NCI-H524 (cell line): ENCODE data around the gene RABGAP1L.

Source experiments
- DNase-seq, 2 experiments: peaks; one replicate each; lab custom pipeline; 2025; lab: John Stamatoyannopoulos, UW

Gene RABGAP1L

GRCh38 chr1:174761901-174762585, 602.7 kb downstream of the RABGAP1L start:
- no peak for DNase-seq

GRCh38 chr1:174764191-174764590, 604.9 kb downstream of the RABGAP1L start:
- no peak for DNase-seq

GRCh38 chr1:174766727-174767126, 607.4 kb downstream of the RABGAP1L start:
- DNase-seq, result no peak

GRCh38 chr1:174768516-174768915, 609.2 kb downstream of the RABGAP1L start:
- DNase-seq, result no peak

DNA sequence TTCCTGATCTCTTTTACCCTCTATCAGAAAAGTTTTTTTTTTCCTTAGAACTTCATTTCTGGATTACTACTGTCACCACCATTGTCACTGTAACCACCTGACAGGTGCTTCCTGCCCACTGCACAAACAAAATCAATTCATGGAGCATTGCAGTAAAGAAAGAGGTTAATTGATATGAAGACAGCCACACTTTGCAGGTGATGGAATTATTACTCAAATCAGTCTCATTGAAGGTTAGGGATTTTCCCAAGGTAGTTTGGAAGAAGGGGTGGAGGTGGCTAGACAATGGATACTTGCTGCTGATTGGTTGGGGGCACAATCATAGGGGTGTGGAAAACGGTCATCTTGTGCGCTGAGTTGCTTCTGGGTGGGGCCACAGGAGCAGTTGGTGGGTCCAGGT, 609.6 kb downstream of the RABGAP1L start:
- no peak for DNase-seq

- DNase-seq, result peak in 1 of 2 experiments; percentile 58
Observed at GRCh38 chr1:174769961-174770549, 610.7 kb downstream of the RABGAP1L start.

- DNase-seq, result no peak
Observed at GRCh38 chr1:174775621-174776020, 616.3 kb downstream of the RABGAP1L start.

GRCh38 chr1:174777262-174777661, 617.9 kb downstream of the RABGAP1L start:
- DNase-seq, result no peak

DNA sequence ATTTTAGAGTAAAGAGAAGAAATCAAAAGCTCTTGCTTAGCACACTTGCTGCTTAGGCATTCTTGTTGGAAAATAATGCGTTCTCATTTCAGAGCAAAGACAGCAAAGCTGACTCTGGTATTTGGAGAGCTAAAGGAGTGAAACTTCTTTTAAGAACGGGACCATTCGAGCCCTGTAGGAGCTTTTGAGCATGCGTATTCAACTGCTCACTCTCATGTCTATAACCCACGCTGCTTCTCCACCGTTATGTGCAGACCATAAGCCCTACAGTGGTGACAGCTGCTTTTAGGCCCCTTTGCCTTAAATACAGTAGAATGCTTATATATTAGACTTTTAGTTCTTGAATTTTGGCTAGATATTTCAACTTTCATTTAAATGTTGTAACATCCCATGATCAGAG, 626.2 kb downstream of the RABGAP1L start:
- DNase-seq, result peak in 1 of 2 experiments; percentile 13

GRCh38 chr1:174786358-174786757, 627.0 kb downstream of the RABGAP1L start:
- DNase-seq, result no peak

DNA sequence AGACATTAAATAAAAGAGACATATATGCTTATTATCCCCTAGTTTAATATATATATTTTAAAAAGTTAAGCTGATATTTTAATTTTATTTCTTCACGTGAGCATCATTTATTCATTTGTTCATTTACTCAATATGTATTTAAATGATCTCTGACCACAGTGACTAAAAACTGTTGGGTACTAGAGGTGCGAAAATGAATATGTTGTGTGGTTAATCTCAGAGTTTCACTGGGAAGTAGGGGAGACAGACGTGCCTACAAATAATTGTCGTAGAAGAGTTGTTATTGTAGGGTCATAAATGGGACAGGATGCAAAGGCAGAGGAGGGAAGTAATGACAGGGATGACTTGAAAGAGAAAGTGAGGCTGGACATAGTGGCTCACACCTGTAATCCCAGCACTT, 627.4 kb downstream of the RABGAP1L start:
- DNase-seq, result no peak

- no peak for DNase-seq
Observed at GRCh38 chr1:174788981-174789380, 629.7 kb downstream of the RABGAP1L start.

- no peak for DNase-seq
Observed at GRCh38 chr1:174789399-174789798, 630.1 kb downstream of the RABGAP1L start.

DNA sequence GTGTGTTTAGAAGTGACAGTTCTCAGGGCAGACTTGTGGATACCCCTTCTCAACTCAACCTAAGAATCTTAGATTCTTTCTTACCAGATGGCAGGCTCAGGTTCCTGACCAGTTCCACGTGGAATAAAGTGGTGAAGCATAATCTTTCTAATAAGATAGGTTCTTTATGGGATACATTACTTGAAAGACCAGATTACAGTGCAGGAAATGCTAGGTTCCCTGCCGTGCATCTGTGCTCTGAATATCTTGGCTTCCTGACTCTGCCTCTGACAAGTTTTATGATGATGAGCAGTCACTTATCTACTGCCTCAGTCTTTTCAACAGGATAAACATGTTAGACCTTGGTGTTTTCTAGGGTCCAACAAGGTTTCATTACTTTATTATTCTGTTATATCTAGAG, 632.5 kb downstream of the RABGAP1L start:
- peak; percentile 73 to 90 for DNase-seq

DNA sequence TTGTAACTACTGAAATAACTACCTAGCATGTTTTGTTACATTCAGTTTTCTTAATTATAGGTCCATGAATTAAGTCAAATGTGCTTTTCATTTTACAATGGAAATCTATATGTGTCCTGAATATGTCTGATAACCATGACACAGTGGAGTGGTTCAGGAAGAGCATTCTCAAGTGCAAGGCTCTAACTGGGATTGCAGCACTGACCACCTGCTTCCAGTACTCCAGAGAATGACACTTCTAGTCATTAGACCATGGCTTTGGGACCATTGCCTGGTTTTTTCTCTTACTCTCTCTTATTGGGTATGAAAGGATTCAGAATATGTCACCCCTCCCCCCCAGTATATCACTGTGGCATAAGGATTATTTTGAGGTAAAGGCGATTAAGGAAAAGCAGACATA, 635.5 kb downstream of the RABGAP1L start:
- peak; percentile 79 to 81 for DNase-seq

DNA sequence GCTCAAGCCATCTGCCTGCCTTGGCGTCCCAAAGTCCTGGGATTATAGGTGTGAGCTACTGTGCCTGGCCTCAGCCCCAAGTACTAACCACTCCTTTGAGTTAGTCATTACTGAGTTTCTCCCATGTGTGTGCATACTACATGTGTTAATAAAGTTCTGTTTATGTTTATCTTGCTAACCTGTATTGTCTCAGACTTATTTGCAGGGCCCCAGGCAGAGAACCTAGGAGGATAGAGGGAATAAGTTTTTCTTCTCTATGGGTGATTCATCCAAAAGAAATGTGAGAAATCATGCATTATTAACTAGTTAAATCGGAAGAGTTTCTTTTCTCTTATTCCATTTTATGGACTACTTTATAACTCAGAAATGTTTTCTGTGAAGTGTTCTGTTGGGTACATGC, 636.5 kb downstream of the RABGAP1L start:
- no peak for DNase-seq

DNA sequence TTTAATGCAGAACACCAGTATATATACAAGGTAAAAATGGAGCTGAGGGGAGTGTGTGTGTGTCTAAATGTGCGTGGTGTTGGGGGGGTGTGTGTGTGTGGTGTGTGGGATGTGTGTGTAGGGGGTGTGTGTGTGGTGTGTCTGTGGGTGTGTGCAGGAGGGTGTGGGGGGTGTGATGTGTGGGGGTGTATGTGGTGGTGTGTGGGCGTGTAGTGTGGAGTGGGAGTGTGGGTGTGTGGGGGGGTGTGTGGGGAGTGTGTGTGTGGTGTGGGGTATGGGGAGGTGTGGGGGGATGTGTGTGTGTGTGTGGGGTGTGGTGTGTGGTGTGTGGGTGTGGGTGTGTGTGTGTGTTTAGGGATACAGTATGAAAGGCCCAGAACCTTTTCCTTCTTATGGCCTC, 638.1 kb downstream of the RABGAP1L start:
- DNase-seq, result no peak

DNA sequence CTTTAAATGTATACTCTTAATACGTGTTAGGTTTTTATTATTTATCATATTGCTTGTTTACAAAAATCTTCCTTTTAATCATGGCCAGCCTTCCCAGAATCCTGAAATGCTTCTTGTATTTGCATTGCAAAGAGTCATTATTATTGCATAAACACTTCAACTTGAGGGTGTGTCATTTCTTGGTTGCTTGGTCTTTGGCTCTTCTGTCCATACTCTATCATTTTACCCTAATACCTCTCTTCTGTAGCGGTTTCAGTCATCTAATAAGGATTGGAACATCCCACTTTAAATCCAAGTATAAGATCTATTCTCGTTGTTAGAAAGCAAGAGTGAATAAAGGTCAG, 639.8 kb downstream of the RABGAP1L start:
- DNase-seq, result no peak

- DNase-seq, result peak; percentile 6 to 48
Observed at GRCh38 chr1:174800216-174800851, 641.0 kb downstream of the RABGAP1L start.

DNA sequence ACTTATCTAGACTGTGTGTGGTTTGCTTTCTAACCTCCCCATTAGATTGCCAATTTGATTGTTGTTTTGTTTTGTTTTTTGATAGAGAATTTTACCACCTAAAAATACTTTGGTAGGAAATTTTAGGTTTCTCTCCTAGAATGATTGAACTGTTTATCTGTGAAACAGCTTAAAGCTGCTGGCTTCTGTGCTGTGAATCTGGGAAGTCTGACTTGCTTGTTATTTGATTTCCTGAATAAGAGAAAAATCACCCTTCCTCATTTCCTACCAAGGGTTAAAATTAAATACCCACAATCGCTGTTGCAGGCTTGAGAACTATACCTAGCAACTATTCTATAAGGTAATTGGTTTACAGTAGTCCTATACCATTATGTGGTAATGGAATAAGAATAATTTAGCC, 641.6 kb downstream of the RABGAP1L start:
- no peak for DNase-seq

GRCh38 chr1:174809755-174810280, 650.5 kb downstream of the RABGAP1L start:
- DNase-seq, result no peak

- peak; percentile 10 to 73 for DNase-seq
Observed at GRCh38 chr1:174812016-174812415, 652.7 kb downstream of the RABGAP1L start.

- no peak for DNase-seq
Observed at GRCh38 chr1:174812656-174813055, 653.3 kb downstream of the RABGAP1L start.
